ENCODE data around the gene TSHZ2. TPM values are rescaled to one million over a fixed set of nuclear protein-coding genes. Genes with fewer than 3 reads are reported as not detected.

TSHZ2 gene
- polyA plus RNA-seq (ENCODE audit: insufficient read length in 3 of 3): 10 to 100 TPM; 12.5 to 13.9 (median 13.7) TPM
- long read RNA-seq, donor 1, partial matches to known transcripts: 0 of 3 reads
- long read RNA-seq, donor 1, other reads (novel, unspliced or antisense): 0 of 3 reads
- long read RNA-seq, donor 2, transcript TSHZ2-205 (1 exons, 670 nt): major isoform, 15 of 27 reads
- long read RNA-seq, donor 2, partial matches to known transcripts: 12 of 27 reads
- long read RNA-seq, donor 2, other reads (novel, unspliced or antisense): 0 of 27 reads
- long read RNA-seq, donor 3, transcript TSHZ2-205 (1 exons, 670 nt): major isoform, 6 of 6 reads
- long read RNA-seq, donor 3, partial matches to known transcripts: 0 of 6 reads
- long read RNA-seq, donor 3, other reads (novel, unspliced or antisense): 0 of 6 reads
- long read RNA-seq, donor 4, transcript TSHZ2-205 (1 exons, 670 nt): major isoform, 6 of 6 reads
- long read RNA-seq, donor 4, partial matches to known transcripts: 0 of 6 reads
- long read RNA-seq, donor 4, other reads (novel, unspliced or antisense): 0 of 6 reads
- long read RNA-seq, donor 5, partial matches to known transcripts: 0 of 3 reads
- long read RNA-seq, donor 5, other reads (novel, unspliced or antisense): 0 of 3 reads
- long read RNA-seq, donor 6, transcript TSHZ2-205 (1 exons, 670 nt): major isoform, 11 of 11 reads
- long read RNA-seq, donor 6, partial matches to known transcripts: 0 of 11 reads
- long read RNA-seq, donor 6, other reads (novel, unspliced or antisense): 0 of 11 reads
- long read RNA-seq, donor 7, transcript TSHZ2-205 (1 exons, 670 nt): major isoform, 7 of 7 reads
- long read RNA-seq, donor 7, partial matches to known transcripts: 0 of 7 reads
- long read RNA-seq, donor 7, other reads (novel, unspliced or antisense): 0 of 7 reads
- long read RNA-seq, donor 8, transcript TSHZ2-205 (1 exons, 670 nt): major isoform, 10 of 10 reads
- long read RNA-seq, donor 8, partial matches to known transcripts: 0 of 10 reads
- long read RNA-seq, donor 8, other reads (novel, unspliced or antisense): 0 of 10 reads
- long read RNA-seq, donor 9, partial matches to known transcripts: 0 of 2 reads
- long read RNA-seq, donor 9, other reads (novel, unspliced or antisense): 0 of 2 reads
- long read RNA-seq, donor 10, transcript TSHZ2-205 (1 exons, 670 nt): major isoform, 7 of 7 reads
- long read RNA-seq, donor 10, partial matches to known transcripts: 0 of 7 reads
- long read RNA-seq, donor 10, other reads (novel, unspliced or antisense): 0 of 7 reads
- long read RNA-seq, donor 11, partial matches to known transcripts: 0 of 3 reads
- long read RNA-seq, donor 11, other reads (novel, unspliced or antisense): 0 of 3 reads
- long read RNA-seq, donor 12, transcript TSHZ2-205 (1 exons, 670 nt): major isoform, 10 of 10 reads
- long read RNA-seq, donor 12, partial matches to known transcripts: 0 of 10 reads
- long read RNA-seq, donor 12, other reads (novel, unspliced or antisense): 0 of 10 reads
- long read RNA-seq, donor 13, partial matches to known transcripts: 0 of 4 reads
- long read RNA-seq, donor 13, other reads (novel, unspliced or antisense): 0 of 4 reads
- long read RNA-seq, donor 14, transcript TSHZ2-205 (1 exons, 670 nt): major isoform, 16 of 16 reads
- long read RNA-seq, donor 14, partial matches to known transcripts: 0 of 16 reads
- long read RNA-seq, donor 14, other reads (novel, unspliced or antisense): 0 of 16 reads
- long read RNA-seq, donor 15, transcript TSHZ2-205 (1 exons, 670 nt): major isoform, 7 of 17 reads
- long read RNA-seq, donor 15, partial matches to known transcripts: 10 of 17 reads
- long read RNA-seq, donor 15, other reads (novel, unspliced or antisense): 0 of 17 reads
- long read RNA-seq, donor 16, transcript TSHZ2-205 (1 exons, 670 nt): major isoform, 8 of 13 reads
- long read RNA-seq, donor 16, partial matches to known transcripts: 5 of 13 reads
- long read RNA-seq, donor 16, other reads (novel, unspliced or antisense): 0 of 13 reads

- peak; percentile 76 for DNase-seq
Observed at GRCh38 chr20:52972190-52972937, at the start of gene TSHZ2. Gene TSHZ2, plus strand, starts transcription at chr20:52972358. Its CDS starts 936 bp downstream, at chr20:52973294.

GRCh38 chr20:52922436-52922835, 49.7 kb upstream of the TSHZ2 start:
- DNase-seq: no peak

- peak; percentile 31 for DNase-seq
Observed at GRCh38 chr20:52923123-52923937, 48.8 kb upstream of the TSHZ2 start.

- no peak for DNase-seq
Observed at GRCh38 chr20:52924411-52925271, 47.5 kb upstream of the TSHZ2 start.

- no peak for DNase-seq
Observed at GRCh38 chr20:52926505-52926904, 45.7 kb upstream of the TSHZ2 start.

- no peak for DNase-seq
Observed at GRCh38 chr20:52933867-52934266, 38.3 kb upstream of the TSHZ2 start.

GRCh38 chr20:52936351-52937340, 35.5 kb upstream of the TSHZ2 start:
- DNase-seq: no peak

GRCh38 chr20:52937591-52938100, 34.5 kb upstream of the TSHZ2 start:
- no peak for DNase-seq

GRCh38 chr20:52939141-52939540, 33.0 kb upstream of the TSHZ2 start:
- DNase-seq: no peak

- DNase-seq: no peak
Observed at GRCh38 chr20:52941808-52942207, 30.4 kb upstream of the TSHZ2 start.

- no peak for DNase-seq
Observed at GRCh38 chr20:52943185-52943841, 28.8 kb upstream of the TSHZ2 start.

- DNase-seq: no peak
Observed at GRCh38 chr20:52945268-52945667, 26.9 kb upstream of the TSHZ2 start.

GRCh38 chr20:52945862-52946522, 26.2 kb upstream of the TSHZ2 start:
- DNase-seq: no peak

GRCh38 chr20:52948491-52948890, 23.7 kb upstream of the TSHZ2 start:
- DNase-seq: no peak

GRCh38 chr20:52953020-52953419, 19.1 kb upstream of the TSHZ2 start:
- DNase-seq: no peak
